GM23338 (cell line): ENCODE results near the gene MPP3. TPM values are rescaled to one million over a fixed set of nuclear protein-coding genes. Genes with fewer than 3 reads are reported as not detected.

Experiments used
- ATAC-seq: fragments of 200-7000 bp; cut with Tn5 transposase; 3 replicates; pipeline ENCODE4 v1.9.1; 2020
- DNase-seq: peaks from one replicate; pipeline ENCODE4 v3.0.0-alpha.2; 2015; ENCODE audit warnings: low spot score
- H2AFZ ChIP-seq: fragments of 200-600 bp; sonication (generic); 2 replicates; pipeline ENCODE4 v1.8.0; 2016; ENCODE audit warnings: antibody characterized with exemption, mild to moderate bottlenecking, moderate library complexity
- H3F3A ChIP-seq: fragments of 200-600 bp; sonication (generic); replicated peaks from 2 replicates; pipeline ENCODE4 v1.8.0; 2017; ENCODE audit warnings: antibody characterized with exemption, mixed run types, low read depth
- H3K27ac ChIP-seq: fragments of 200-600 bp; sonication (generic); 2 replicates; pipeline ENCODE4 v1.6.1; 2016; ENCODE audit warnings: low read depth
- H3K27me3 ChIP-seq: fragments of 200-600 bp; sonication (generic); 2 replicates; pipeline ENCODE4 v1.8.0; 2016; ENCODE audit warnings: mild to moderate bottlenecking, mixed run types, moderate library complexity; ENCODE audit not compliant: insufficient read depth
- H3K36me3 ChIP-seq: fragments of 200-600 bp; sonication (generic); 2 replicates; pipeline ENCODE4 v1.8.0; 2016; ENCODE audit warnings: mild to moderate bottlenecking; ENCODE audit not compliant: insufficient read depth
- H3K4me1 ChIP-seq: fragments of 200-600 bp; sonication (generic); 2 replicates; pipeline ENCODE4 v1.8.0; 2016; ENCODE audit warnings: mild to moderate bottlenecking, moderate library complexity; ENCODE audit not compliant: insufficient read depth
- H3K4me2 ChIP-seq: fragments of 200-600 bp; sonication (generic); 2 replicates; pipeline ENCODE4 v1.7.1; 2017; ENCODE audit warnings: mixed run types
- H3K4me3 ChIP-seq: fragments of 200-600 bp; sonication (generic); 2 replicates; pipeline ENCODE4 v1.6.1; 2016; ENCODE audit warnings: mixed run types
- H3K79me2 ChIP-seq: fragments of 200-600 bp; sonication (generic); replicated peaks from 2 replicates; pipeline ENCODE4 v1.8.0; 2017; ENCODE audit warnings: mild to moderate bottlenecking; ENCODE audit not compliant: insufficient read depth
- H3K9me2 ChIP-seq: fragments of 200-600 bp; sonication (generic); 2 replicates; pipeline ENCODE4 v1.8.0; 2017; ENCODE audit not compliant: insufficient read depth
- H4K20me1 ChIP-seq: fragments of 200-600 bp; sonication (generic); replicated peaks from 2 replicates; pipeline ENCODE4 v1.8.0; 2017; ENCODE audit warnings: mild to moderate bottlenecking; ENCODE audit not compliant: insufficient read depth
- H3K27ac Mint-ChIP-seq: 2 replicates; pipeline ENCODE4 v1.8.0; 2020; ENCODE audit warnings: inconsistent platforms, mild to moderate bottlenecking, moderate library complexity, mixed read lengths
- H3K27me3 Mint-ChIP-seq: 3 replicates; pipeline ENCODE4 v1.8.0; 2022; ENCODE audit warnings: low read depth, mild to moderate bottlenecking, moderate library complexity, mixed read lengths, inconsistent platforms; ENCODE audit not compliant: insufficient read depth, poor library complexity
- H3K36me3 Mint-ChIP-seq: 3 replicates; pipeline ENCODE4 v1.8.0; 2021; ENCODE audit warnings: low read depth, mild to moderate bottlenecking, inconsistent platforms, moderate library complexity, mixed read lengths
- H3K4me1 Mint-ChIP-seq: 3 replicates; pipeline ENCODE4 v1.8.0; 2020; ENCODE audit warnings: mild to moderate bottlenecking, inconsistent platforms, mixed read lengths
- H3K4me3 Mint-ChIP-seq: 3 replicates; pipeline ENCODE4 v1.8.0; 2021; ENCODE audit warnings: moderate library complexity, mild to moderate bottlenecking, inconsistent platforms, mixed read lengths
- H3K9me3 Mint-ChIP-seq: 3 replicates; pipeline ENCODE4 v1.8.0; 2020; ENCODE audit warnings: moderate library complexity, mild to moderate bottlenecking, inconsistent platforms, mixed read lengths
- CREB1 ChIP-seq: fragments of 250-450 bp; sonication (Bioruptor Pico); IDR thresholded peaks from 2 replicates; pipeline ENCODE4 v1.5.0; 2020; ENCODE audit warnings: low read depth, mild to moderate bottlenecking, moderate library complexity
- ETS1 ChIP-seq: IDR thresholded peaks from 2 replicates; pipeline ENCODE4 v1.6.1; 2016; ENCODE audit warnings: antibody characterized with exemption
- EZH2 ChIP-seq: fragments of 200-600 bp; sonication (generic); IDR thresholded peaks from one replicate; pipeline ENCODE4 v1.8.0; 2017; ENCODE audit warnings: antibody characterized with exemption, mild to moderate bottlenecking, low read depth; ENCODE audit not compliant: unreplicated experiment
- EZH2phosphoT487 ChIP-seq: fragments of 200-600 bp; sonication (generic); IDR thresholded peaks from one replicate; pipeline ENCODE4 v1.8.1; 2018; ENCODE audit warnings: antibody characterized with exemption; ENCODE audit not compliant: unreplicated experiment
- NANOG ChIP-seq: IDR thresholded peaks from 2 replicates; pipeline ENCODE4 v1.6.1; 2016; ENCODE audit warnings: antibody characterized with exemption, borderline replicate concordance
- POLR2AphosphoS5 ChIP-seq: IDR thresholded peaks from 2 replicates; pipeline ENCODE4 v1.6.1; 2016; ENCODE audit warnings: antibody characterized with exemption, low read depth
- REST ChIP-seq: IDR thresholded peaks from one replicate; pipeline ENCODE4 v1.6.1; 2018; ENCODE audit warnings: antibody characterized with exemption; ENCODE audit not compliant: unreplicated experiment
- STAT1 ChIP-seq: IDR thresholded peaks from one replicate; pipeline ENCODE4 v1.6.1; 2016; ENCODE audit warnings: antibody characterized with exemption; ENCODE audit not compliant: unreplicated experiment
- ZNF114 ChIP-seq: fragments of 250-450 bp; sonication (Bioruptor Pico); IDR thresholded peaks from 2 replicates; pipeline ENCODE4 v1.5.0; 2020; ENCODE audit warnings: mild to moderate bottlenecking, moderate library complexity
- ZNF331 ChIP-seq: fragments of 250-450 bp; sonication (Bioruptor Pico); IDR thresholded peaks from 2 replicates; pipeline ENCODE4 v1.5.0; 2020; ENCODE audit warnings: low read depth, mild to moderate bottlenecking, moderate library complexity
- ZNF462 ChIP-seq: fragments of 250-450 bp; sonication (Bioruptor Pico); IDR thresholded peaks from 2 replicates; pipeline ENCODE4 v1.5.0; 2020; ENCODE audit warnings: mild to moderate bottlenecking, moderate library complexity
- polyA plus RNA-seq: library from polyadenylated mRNA; unstranded; fragments of >200 nt; fragmentation: Nextera tagmentation; extraction: Ambion mirVana; gene quantifications from 2 replicates; pipeline ENCODE4 v1.2.1, GENCODE V29; 2016
- total RNA-seq: library from RNA; depleted of rRNA; stranded (reverse); fragments of >200 nt; shearing (Covaris generic); gene quantifications from 2 replicates; pipeline ENCODE4 v1.2.3, GENCODE V29; 2014

The MPP3 gene
- total and polyA plus RNA-seq, 2 experiments from 2014 or later, result 6.6 to 7.4 TPM

GRCh38 chr17:43813386-43813785 is 19.6 kb downstream of the MPP3 start:
- no peak overlapping the region for H3K4me3 Mint-ChIP-seq
- H3K36me3 Mint-ChIP-seq, result peaks cover 4% of the 10 kb centered on the region

GRCh38 chr17:43812396-43813265 is 20.3 kb downstream of the MPP3 start:
- ATAC-seq, result no peak
- no peak for DNase-seq
- H3K4me1 Mint-ChIP-seq, result peaks cover 19% of the 10 kb centered on the region
- H3K9me3 Mint-ChIP-seq, result no peaks in the 10 kb centered on the region
- H3K27me3 ChIP-seq, result no peaks in the 10 kb centered on the region
- no peaks in the 10 kb centered on the region for H4K20me1 ChIP-seq
- no peaks in the 10 kb centered on the region for H3K36me3 ChIP-seq
- no peak overlapping the region for H3K27ac Mint-ChIP-seq
- H2AFZ ChIP-seq, result no peak overlapping the region
- no peaks in the 10 kb centered on the region for H3F3A ChIP-seq
- no peak overlapping the region for H3K4me3 ChIP-seq
- no peaks in the 10 kb centered on the region for H3K9me2 ChIP-seq
- no peak overlapping the region for H3K27ac ChIP-seq
- peaks cover 8% of the 10 kb centered on the region for H3K36me3 Mint-ChIP-seq
- no peaks in the 10 kb centered on the region; the same call in 1 of the 2 replicates for H3K4me1 ChIP-seq
- H3K27me3 Mint-ChIP-seq, result peaks cover 4% of the 10 kb centered on the region
- no peak overlapping the region for H3K4me2 ChIP-seq
- H3K4me3 Mint-ChIP-seq, result no peak overlapping the region
- H3K79me2 ChIP-seq, result no peaks in the 10 kb centered on the region
- TF ChIP-seq EZH2phosphoT487, result no peak
- no peak for TF ChIP-seq ZNF114 (CRISPR knock-in tag)
- no peak for TF ChIP-seq NANOG
- no peak for TF ChIP-seq STAT1
- no peak for TF ChIP-seq ZNF462 (CRISPR knock-in tag)
- TF ChIP-seq ETS1, result no peak
- TF ChIP-seq ZNF331 (CRISPR knock-in tag), result no peak
- no peak for TF ChIP-seq CREB1 (CRISPR knock-in tag)
- no peak for TF ChIP-seq REST
- TF ChIP-seq POLR2AphosphoS5, result no peak

More at GRCh38 chr17:43813386-43813785, 19.6 kb downstream of the MPP3 start:
- no peaks in the 10 kb centered on the region for H3K27me3 ChIP-seq
- no peak overlapping the region for H3K4me3 ChIP-seq
- DNase-seq, result no peak
- H3K27ac Mint-ChIP-seq, result no peak overlapping the region
- H3K4me1 Mint-ChIP-seq, result peaks cover 19% of the 10 kb centered on the region
- no peak overlapping the region for H2AFZ ChIP-seq
- H3K9me3 Mint-ChIP-seq, result no peaks in the 10 kb centered on the region
- no peaks in the 10 kb centered on the region for H4K20me1 ChIP-seq
- no peak overlapping the region for H3K27ac ChIP-seq
- no peaks in the 10 kb centered on the region for H3F3A ChIP-seq
- H3K4me1 ChIP-seq, result no peaks in the 10 kb centered on the region; the same call in 1 of the 2 replicates
- no peak for ATAC-seq
- TF ChIP-seq EZH2, result no peak
- no peaks in the 10 kb centered on the region for H3K79me2 ChIP-seq
- H3K36me3 ChIP-seq, result no peaks in the 10 kb centered on the region
- peaks cover 4% of the 10 kb centered on the region for H3K27me3 Mint-ChIP-seq
- H3K4me2 ChIP-seq, result no peak overlapping the region
- no peaks in the 10 kb centered on the region for H3K9me2 ChIP-seq
